Measurements from ENCODE around the gene FYB2. TPM values are rescaled to one million over a fixed set of nuclear protein-coding genes. Genes with fewer than 3 reads are reported as not detected.

The FYB2 gene
- total RNA-seq (not detected), polyA plus RNA-seq (1 to 10 TPM in 1 of 2 donors, not detected in 1; 1.5 TPM)
- long read RNA-seq, donor 1: 0 reads
- long read RNA-seq, donor 2: 0 reads

- Histone ChIP-seq H3K4me1 (ENCODE audit: control insufficient read depth in 1 of 2, insufficient read depth in 2 of 2, low read length in 2 of 2) (no peaks in the 10 kb centered on the region), H3K36me3 (ENCODE audit: control insufficient read depth in 1 of 2, insufficient read depth in 2 of 2, low read length in 1 of 2) (no peaks in the 10 kb centered on the region), H3K4me3 (ENCODE audit: low read length in 2 of 2) (no peak within 1 kb of the TSS), H3K27ac (ENCODE audit: low read depth in 1 of 2, low read length in 2 of 2) (no peak within 1 kb of the TSS), H3K27me3 (ENCODE audit: control insufficient read depth in 1 of 2, insufficient read depth in 2 of 2, low read length in 1 of 2) (peaks cover 0 to 3% of the 10 kb centered on the region in 2 donors), H3K9me3 (ENCODE audit: control insufficient read depth, low read length) (peaks cover 1% of the 10 kb centered on the region)
- peak; percentile 40 for ATAC-seq (ENCODE audit: low FRiP score)
- DNase-seq: no peak
- intact Hi-C loops (cut with DNase I): no loop called here
- WGBS, 2 donors: 49 to 68% methylated on average over 10 of the region's 10 CpGs
These were observed at the start of gene FYB2 for GRCh38 chr1:56819387-56819899. TSS of gene FYB2 (minus strand) at chr1:56819404. CDS start at chr1:56819290, 114 bp downstream.

GRCh38 chr1:56868761-56869160, 49.6 kb upstream of the FYB2 start:
- DNase-seq (no peak), ATAC-seq (ENCODE audit: low FRiP score) (no peak)
- no peaks in the 10 kb centered on the region for H3K36me3 ChIP-seq (ENCODE audit: control insufficient read depth in 1 of 2, insufficient read depth in 2 of 2, low read length in 1 of 2)
- no peak overlapping the region for H3K27ac ChIP-seq (ENCODE audit: low read depth in 1 of 2, low read length in 2 of 2)
- peaks cover 4% of the 10 kb centered on the region for H3K9me3 ChIP-seq (ENCODE audit: control insufficient read depth, low read length)
- WGBS, 2 donors: 62 to 65% methylated on average over 2 of the region's 2 CpGs
- H3K4me3 ChIP-seq (ENCODE audit: low read length in 2 of 2): no peak overlapping the region
- H3K4me1 ChIP-seq (ENCODE audit: control insufficient read depth in 1 of 2, insufficient read depth in 2 of 2, low read length in 2 of 2): no peaks in the 10 kb centered on the region
- no peaks in the 10 kb centered on the region for H3K27me3 ChIP-seq (ENCODE audit: control insufficient read depth in 1 of 2, insufficient read depth in 2 of 2, low read length in 1 of 2)
- intact Hi-C loops (cut with DNase I): no loop called here

GRCh38 chr1:56867491-56867890, 48.3 kb upstream of the FYB2 start:
- ATAC-seq (ENCODE audit: low FRiP score): no peak
- no peak for DNase-seq
- H3K27ac ChIP-seq (ENCODE audit: low read depth in 1 of 2, low read length in 2 of 2): no peak overlapping the region
- 81 to 85% methylated on average over 5 of the region's 5 CpGs for WGBS, 2 donors
- no peaks in the 10 kb centered on the region for H3K27me3 ChIP-seq (ENCODE audit: control insufficient read depth in 1 of 2, insufficient read depth in 2 of 2, low read length in 1 of 2)
- H3K4me3 ChIP-seq (ENCODE audit: low read length in 2 of 2): no peak overlapping the region
- intact Hi-C loops (cut with DNase I): no loop called here
- H3K9me3 ChIP-seq (ENCODE audit: control insufficient read depth, low read length): peaks cover 4% of the 10 kb centered on the region
- H3K36me3 ChIP-seq (ENCODE audit: control insufficient read depth in 1 of 2, insufficient read depth in 2 of 2, low read length in 1 of 2): no peaks in the 10 kb centered on the region
- H3K4me1 ChIP-seq (ENCODE audit: control insufficient read depth in 1 of 2, insufficient read depth in 2 of 2, low read length in 2 of 2): no peaks in the 10 kb centered on the region

GRCh38 chr1:56866656-56867055, 47.5 kb upstream of the FYB2 start:
- H3K9me3 ChIP-seq (ENCODE audit: control insufficient read depth, low read length): peaks cover 4% of the 10 kb centered on the region
- H3K4me3 ChIP-seq (ENCODE audit: low read length in 2 of 2): no peak overlapping the region
- no peaks in the 10 kb centered on the region for H3K4me1 ChIP-seq (ENCODE audit: control insufficient read depth in 1 of 2, insufficient read depth in 2 of 2, low read length in 2 of 2)
- WGBS, 2 donors: 53 to 55% methylated on average over 2 of the region's 2 CpGs
- intact Hi-C loops (cut with DNase I): no loop called here
- no peaks in the 10 kb centered on the region for H3K27me3 ChIP-seq (ENCODE audit: control insufficient read depth in 1 of 2, insufficient read depth in 2 of 2, low read length in 1 of 2)
- no peak for ATAC-seq (ENCODE audit: low FRiP score)
- H3K36me3 ChIP-seq (ENCODE audit: control insufficient read depth in 1 of 2, insufficient read depth in 2 of 2, low read length in 1 of 2): no peaks in the 10 kb centered on the region
- no peak overlapping the region for H3K27ac ChIP-seq (ENCODE audit: low read depth in 1 of 2, low read length in 2 of 2)
- DNase-seq: no peak

GRCh38 chr1:56864430-56864829, 45.2 kb upstream of the FYB2 start:
- no peak for ATAC-seq (ENCODE audit: low FRiP score)
- Histone ChIP-seq H3K4me3 (ENCODE audit: low read length in 2 of 2) (no peak overlapping the region), H3K36me3 (ENCODE audit: control insufficient read depth in 1 of 2, insufficient read depth in 2 of 2, low read length in 1 of 2) (no peaks in the 10 kb centered on the region), H3K9me3 (ENCODE audit: control insufficient read depth, low read length) (peaks cover 5% of the 10 kb centered on the region), H3K4me1 (ENCODE audit: control insufficient read depth in 1 of 2, insufficient read depth in 2 of 2, low read length in 2 of 2) (no peaks in the 10 kb centered on the region), H3K27me3 (ENCODE audit: control insufficient read depth in 1 of 2, insufficient read depth in 2 of 2, low read length in 1 of 2) (no peaks in the 10 kb centered on the region), H3K27ac (ENCODE audit: low read depth in 1 of 2, low read length in 2 of 2) (no peak overlapping the region)
- DNase-seq: no peak
- WGBS, 2 donors: 73 to 74% methylated on average over 2 of the region's 2 CpGs
- intact Hi-C loops (cut with DNase I): no loop called here

GRCh38 chr1:56863265-56863992, 44.2 kb upstream of the FYB2 start:
- ATAC-seq (ENCODE audit: low FRiP score) (no peak), DNase-seq (no peak)
- intact Hi-C loops (cut with DNase I): no loop called here
- Histone ChIP-seq H3K4me1 (ENCODE audit: control insufficient read depth in 1 of 2, insufficient read depth in 2 of 2, low read length in 2 of 2) (no peaks in the 10 kb centered on the region), H3K27me3 (ENCODE audit: control insufficient read depth in 1 of 2, insufficient read depth in 2 of 2, low read length in 1 of 2) (no peaks in the 10 kb centered on the region), H3K36me3 (ENCODE audit: control insufficient read depth in 1 of 2, insufficient read depth in 2 of 2, low read length in 1 of 2) (no peaks in the 10 kb centered on the region), H3K27ac (ENCODE audit: low read depth in 1 of 2, low read length in 2 of 2) (no peak overlapping the region), H3K9me3 (ENCODE audit: control insufficient read depth, low read length) (peaks cover 5% of the 10 kb centered on the region), H3K4me3 (ENCODE audit: low read length in 2 of 2) (no peak overlapping the region)
- 58 to 60% methylated on average over 3 of the region's 3 CpGs for WGBS, 2 donors

GRCh38 chr1:56859287-56859686, 40.1 kb upstream of the FYB2 start:
- no peaks in the 10 kb centered on the region for H3K27me3 ChIP-seq (ENCODE audit: control insufficient read depth in 1 of 2, insufficient read depth in 2 of 2, low read length in 1 of 2)
- intact Hi-C loops (cut with DNase I): no loop called here

GRCh38 chr1:56856186-56856585, 37.0 kb upstream of the FYB2 start:
- no peaks in the 10 kb centered on the region for H3K4me1 ChIP-seq (ENCODE audit: control insufficient read depth in 1 of 2, insufficient read depth in 2 of 2, low read length in 2 of 2)
- H3K36me3 ChIP-seq (ENCODE audit: control insufficient read depth in 1 of 2, insufficient read depth in 2 of 2, low read length in 1 of 2): no peaks in the 10 kb centered on the region
- no peak overlapping the region for H3K27ac ChIP-seq (ENCODE audit: low read depth in 1 of 2, low read length in 2 of 2)
- ATAC-seq (ENCODE audit: low FRiP score) (no peak), DNase-seq (no peak)
- no peak overlapping the region for H3K4me3 ChIP-seq (ENCODE audit: low read length in 2 of 2)
- H3K27me3 ChIP-seq (ENCODE audit: control insufficient read depth in 1 of 2, insufficient read depth in 2 of 2, low read length in 1 of 2): no peaks in the 10 kb centered on the region
- intact Hi-C loops (cut with DNase I): no loop called here
- no peaks in the 10 kb centered on the region for H3K9me3 ChIP-seq (ENCODE audit: control insufficient read depth, low read length)

More at GRCh38 chr1:56859287-56859686, 40.1 kb upstream of the FYB2 start:
- H3K4me3 ChIP-seq (ENCODE audit: low read length in 2 of 2): no peak overlapping the region
- no peaks in the 10 kb centered on the region for H3K36me3 ChIP-seq (ENCODE audit: control insufficient read depth in 1 of 2, insufficient read depth in 2 of 2, low read length in 1 of 2)
- no peaks in the 10 kb centered on the region for H3K4me1 ChIP-seq (ENCODE audit: control insufficient read depth in 1 of 2, insufficient read depth in 2 of 2, low read length in 2 of 2)
- ATAC-seq (ENCODE audit: low FRiP score) (no peak), DNase-seq (no peak)
- no peak overlapping the region for H3K27ac ChIP-seq (ENCODE audit: low read depth in 1 of 2, low read length in 2 of 2)
- peaks cover 1% of the 10 kb centered on the region for H3K9me3 ChIP-seq (ENCODE audit: control insufficient read depth, low read length)

- ATAC-seq (ENCODE audit: low FRiP score): no peak
- 76 to 88% methylated on average over 1 of the region's 1 CpG for WGBS, 2 donors
- no peaks in the 10 kb centered on the region for H3K4me1 ChIP-seq (ENCODE audit: control insufficient read depth in 1 of 2, insufficient read depth in 2 of 2, low read length in 2 of 2)
- no peaks in the 10 kb centered on the region for H3K9me3 ChIP-seq (ENCODE audit: control insufficient read depth, low read length)
- H3K27ac ChIP-seq (ENCODE audit: low read depth in 1 of 2, low read length in 2 of 2): no peak overlapping the region
- no peaks in the 10 kb centered on the region for H3K27me3 ChIP-seq (ENCODE audit: control insufficient read depth in 1 of 2, insufficient read depth in 2 of 2, low read length in 1 of 2)
- no peaks in the 10 kb centered on the region for H3K36me3 ChIP-seq (ENCODE audit: control insufficient read depth in 1 of 2, insufficient read depth in 2 of 2, low read length in 1 of 2)
- no peak for DNase-seq
- no peak overlapping the region for H3K4me3 ChIP-seq (ENCODE audit: low read length in 2 of 2)
- intact Hi-C loops (cut with DNase I): no loop called here
These were observed 36.0 kb upstream of the FYB2 start for GRCh38 chr1:56855190-56855589.
